HG03103 (cell line): Measurements from ENCODE around the gene GOLGA8T.
"Not testable (repeated sequence)": the region's sequence is repeated elsewhere in the genome, so short reads cannot be mapped to it uniquely, and the experiment has no call there.

Experiments
- ATAC-seq: cut with Tn5 transposase; IDR thresholded peaks from one replicate; pipeline ENCODE4 v1.9.1; 2021; ENCODE audit warnings: low read depth; ENCODE audit not compliant: unreplicated experiment

The GOLGA8T gene, protein sequence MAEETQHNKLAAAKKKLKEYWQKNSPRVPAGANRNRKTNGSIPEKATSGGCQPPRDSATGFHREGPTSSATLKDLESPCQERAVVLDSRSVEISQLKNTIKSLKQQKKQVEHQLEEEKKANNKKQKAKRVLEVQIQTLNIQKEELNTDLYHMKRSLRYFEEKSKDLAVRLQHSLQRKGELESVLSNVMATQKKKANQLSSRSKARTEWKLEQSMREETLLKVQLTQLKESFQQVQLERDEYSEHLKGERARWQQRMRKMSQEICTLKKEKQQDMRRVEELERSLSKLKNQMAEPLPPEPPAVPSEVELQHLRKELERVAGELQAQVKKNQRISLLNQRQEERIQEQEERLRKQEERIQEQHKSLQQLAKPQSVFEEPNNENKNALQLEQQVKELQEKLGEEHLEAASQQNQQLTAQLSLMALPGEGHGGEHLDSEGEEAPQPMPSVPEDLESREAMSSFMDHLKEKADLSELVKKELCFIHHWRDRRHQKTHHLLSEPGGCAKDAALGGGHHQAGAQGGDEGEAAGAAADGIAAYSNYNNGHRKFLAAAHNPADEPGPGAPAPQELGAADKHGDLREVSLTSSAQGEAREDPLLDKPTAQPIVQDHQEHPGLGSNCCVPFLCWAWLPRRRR

DNA sequence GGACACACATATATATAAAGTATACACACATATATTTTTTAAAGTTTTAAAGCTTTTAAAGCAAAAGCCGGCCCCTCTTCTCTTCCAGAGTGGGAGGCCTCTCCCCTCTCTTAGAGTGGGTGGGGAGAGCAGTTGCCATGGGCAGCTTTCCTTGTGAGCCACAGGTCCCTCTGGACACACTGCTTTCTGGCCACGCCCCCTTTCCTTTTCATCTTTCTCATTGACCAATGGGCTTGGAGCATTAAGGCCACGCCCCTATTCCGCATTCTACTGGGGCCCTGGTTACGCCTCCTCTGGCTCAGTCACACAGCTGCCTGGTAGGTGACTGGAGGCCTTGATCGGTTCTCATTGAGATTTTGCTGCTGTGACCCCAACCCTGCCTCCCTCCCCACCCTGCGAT, at the start of gene GOLGA8T:
Gene GOLGA8T, plus strand, starts transcription at position 301 of the 400 bp plus-strand sequence. Its CDS starts 98 bp downstream, at position 399.
- not testable (repeated sequence) for ATAC-seq

DNA sequence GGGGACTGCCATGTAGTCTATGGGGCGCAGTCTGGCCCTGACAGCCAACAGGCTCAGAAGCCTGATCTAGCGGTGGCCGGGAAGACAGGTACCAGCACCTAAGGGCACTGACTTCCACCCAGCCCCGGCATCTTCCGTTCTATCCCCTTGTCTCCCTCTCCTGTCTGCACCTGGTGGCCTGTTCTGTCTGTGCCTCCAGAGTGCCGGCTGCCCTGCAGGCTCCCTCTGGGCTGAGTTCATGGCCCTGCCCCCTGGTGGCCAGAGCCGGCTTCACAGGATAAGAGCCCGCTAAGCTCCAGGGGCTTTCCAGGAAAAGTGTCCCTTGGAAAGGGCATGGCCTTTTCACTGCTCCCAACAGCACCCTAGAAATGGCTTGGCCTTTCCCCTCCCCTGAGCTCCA, 37.0 kb upstream of the GOLGA8T start:
- ATAC-seq: not testable (repeated sequence)

DNA sequence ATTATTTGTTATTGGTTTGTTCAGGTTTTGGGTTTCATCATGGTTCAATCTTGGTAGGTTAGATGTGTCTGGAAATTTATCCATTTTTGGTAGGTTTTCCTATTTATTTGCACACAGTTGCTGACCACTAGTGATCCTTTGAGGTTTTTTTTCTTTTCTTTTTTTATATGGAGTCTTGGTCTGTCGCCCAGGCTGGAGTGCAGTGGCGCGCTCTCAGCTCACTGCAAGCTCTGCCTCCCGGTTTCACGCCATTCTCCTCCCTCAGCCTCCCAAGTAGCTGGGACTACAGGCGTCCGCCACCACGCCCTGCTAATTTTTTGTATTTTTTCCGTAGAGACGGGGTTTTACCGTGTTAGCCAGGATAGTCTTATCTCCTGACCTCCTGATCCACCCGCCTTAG, 32.0 kb upstream of the GOLGA8T start:
- ATAC-seq: not testable (repeated sequence)

DNA sequence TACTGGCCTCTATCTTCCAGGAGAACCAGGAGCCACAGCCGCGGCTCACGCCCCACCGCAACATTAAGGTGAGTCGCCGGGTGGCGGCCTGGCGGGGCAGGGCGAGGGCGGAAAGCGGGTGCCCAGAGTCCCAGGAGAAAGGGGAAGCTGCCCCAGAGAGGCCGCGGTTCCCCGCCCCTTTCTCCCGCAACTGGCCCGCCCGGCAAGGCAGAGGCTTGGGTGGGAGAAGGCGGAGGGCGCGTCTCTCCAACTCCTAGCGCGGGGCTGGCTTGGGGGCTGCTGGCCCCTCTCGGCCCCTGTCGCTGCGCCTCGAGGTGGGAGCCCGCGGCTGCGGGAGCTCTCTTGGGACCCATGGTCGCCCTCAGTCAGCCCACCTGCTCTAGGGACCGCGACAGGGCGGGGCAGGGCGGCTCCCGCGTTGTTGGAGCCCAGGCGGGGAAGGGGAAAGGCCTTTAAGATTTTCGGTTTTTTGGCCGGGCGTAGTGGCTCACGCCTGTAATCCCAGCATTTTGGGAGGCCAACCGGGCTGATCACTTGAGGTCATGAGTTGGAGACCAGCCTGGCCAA, 30.8 kb upstream of the GOLGA8T start:
- not testable (repeated sequence) for ATAC-seq

DNA sequence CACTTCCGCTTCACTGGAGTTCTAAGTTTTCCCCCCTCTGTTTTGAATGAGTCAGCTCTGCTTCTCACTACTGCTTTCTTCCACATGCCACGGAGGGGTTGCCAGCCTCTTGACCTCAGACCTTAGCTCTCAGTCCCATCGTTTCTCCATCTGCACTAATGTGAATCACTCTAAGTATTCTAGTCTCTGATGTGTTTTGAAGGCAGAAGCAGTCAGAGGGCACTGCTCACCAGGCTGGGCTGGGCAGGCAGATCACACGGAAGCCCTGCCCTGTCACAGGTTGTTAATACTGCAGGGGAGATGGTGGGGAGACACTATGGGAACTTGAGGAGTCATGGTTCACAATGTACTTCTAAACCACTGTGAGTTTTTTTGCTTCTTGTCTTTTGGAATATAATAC, 24.3 kb upstream of the GOLGA8T start:
- not testable (repeated sequence) for ATAC-seq

DNA sequence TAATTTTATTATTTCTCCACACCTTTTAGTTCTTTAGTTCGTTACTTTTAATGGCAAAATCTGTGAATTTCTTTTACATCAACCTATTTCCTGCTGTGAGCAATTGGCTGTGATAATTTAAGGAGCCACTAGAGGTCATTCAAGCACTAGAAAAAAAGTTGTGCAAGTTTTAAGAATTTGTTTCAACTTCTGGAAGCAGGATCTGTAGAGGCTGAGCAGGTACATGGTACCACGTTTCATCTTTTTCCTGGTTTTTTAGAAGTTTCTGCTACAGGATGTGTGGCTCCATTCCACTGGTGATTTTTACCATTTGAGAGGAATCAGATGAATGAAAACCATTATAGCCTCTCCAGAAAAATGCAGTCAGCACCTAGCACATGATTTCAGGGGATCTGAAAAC, 4.8 kb upstream of the GOLGA8T start:
- not testable (repeated sequence) for ATAC-seq

DNA sequence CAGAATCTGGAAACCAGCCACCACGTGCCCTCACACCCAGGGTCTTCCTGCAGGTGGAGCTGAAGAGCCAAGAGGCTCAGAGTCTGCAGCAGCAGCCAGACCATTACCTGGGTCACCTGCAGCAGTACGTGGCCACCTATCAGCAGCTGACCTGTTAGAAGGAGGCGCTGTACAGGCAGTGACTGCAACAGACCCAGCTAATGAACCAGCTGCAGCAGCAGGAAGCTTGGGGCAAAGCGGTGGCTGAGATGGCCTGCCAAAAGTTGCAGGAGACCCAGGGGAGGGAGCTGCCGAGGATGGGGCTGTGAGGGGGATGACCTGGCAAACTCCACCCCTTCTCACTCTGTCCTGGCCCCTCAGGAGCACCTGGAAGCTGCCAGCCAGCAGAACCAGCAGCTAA, 8.4 kb downstream of the GOLGA8T start:
- ATAC-seq: not testable (repeated sequence)

DNA sequence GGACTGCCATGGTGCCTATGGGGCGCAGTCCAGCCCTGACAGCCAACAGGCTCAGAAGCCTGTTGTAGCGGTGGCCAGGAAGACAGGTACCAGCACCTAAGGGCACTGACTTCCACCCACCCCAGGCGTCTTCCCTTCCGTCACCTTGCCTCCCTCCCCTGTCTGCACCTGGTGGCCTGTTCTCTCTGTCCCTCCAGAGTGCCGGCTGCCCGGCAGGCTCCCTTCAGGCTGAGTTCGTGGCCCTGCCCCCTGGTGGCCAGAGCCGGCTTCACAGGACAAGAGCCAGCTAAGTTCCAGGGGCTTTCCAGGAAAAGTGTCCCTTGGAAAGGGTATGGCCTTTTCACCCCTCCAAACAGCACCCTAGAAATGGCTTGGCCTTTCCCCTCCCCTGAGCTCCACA, 15.0 kb downstream of the GOLGA8T start:
- not testable (repeated sequence) for ATAC-seq

DNA sequence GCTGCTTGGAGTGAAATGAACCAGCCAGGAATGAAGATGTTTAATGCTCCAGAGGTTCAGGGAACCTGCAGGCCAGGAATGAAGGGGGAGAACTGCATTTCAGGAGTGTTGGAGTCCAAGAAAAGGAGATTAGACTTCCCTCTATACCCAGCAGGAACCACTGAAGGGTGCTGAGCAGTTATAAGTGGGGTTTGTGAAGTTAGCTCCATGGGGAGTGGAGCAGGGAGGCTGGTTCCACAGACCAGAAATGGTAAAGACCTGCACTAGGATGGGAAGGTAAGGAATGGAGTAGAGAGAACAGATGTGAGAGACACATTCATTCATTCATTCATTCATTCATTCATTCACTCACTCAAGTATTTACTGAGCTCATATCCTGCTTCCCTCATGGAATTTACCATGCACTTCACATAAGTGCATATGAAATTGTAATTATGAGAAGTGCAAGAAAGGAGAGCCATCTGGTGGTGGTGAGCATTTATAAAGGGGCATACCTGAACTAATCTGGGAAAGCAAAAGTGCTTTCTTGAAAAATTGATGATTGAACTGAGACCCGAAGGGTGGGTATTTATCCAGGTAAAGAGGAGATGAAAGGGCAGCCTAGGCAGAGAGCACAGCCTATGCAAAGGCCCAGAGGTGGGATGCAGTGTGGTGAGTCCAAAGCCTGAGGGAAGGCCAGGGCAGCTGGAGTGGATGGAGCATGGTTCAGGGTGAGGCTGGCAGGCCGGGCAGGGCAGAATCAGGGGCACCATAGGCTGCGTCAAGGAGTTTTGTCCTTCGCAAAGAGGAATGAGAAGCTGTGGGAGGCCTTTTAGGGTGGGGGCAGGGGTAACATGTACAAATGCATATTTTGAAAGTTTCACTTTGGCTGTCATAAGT, 27.9 kb downstream of the GOLGA8T start:
- ATAC-seq: not testable (repeated sequence)

DNA sequence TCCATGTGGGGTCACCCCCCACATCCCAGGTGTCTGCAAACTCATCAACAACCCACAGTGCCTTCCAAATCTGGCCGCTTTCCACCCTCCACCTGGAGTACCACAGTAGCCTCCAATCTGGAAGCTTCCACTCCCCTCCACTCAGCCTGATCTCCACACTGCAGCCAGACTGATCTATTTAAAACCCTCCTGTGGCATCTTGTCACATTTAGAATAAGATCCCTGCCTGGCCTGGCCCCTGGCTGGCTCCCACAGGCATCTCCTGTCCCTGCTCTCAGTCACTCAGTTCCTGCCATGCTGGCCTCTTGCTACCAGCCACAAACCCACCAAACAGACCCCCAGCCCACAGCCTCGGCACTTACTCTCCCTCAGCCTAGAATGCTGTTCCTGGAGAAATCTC, 28.9 kb downstream of the GOLGA8T start:
- not testable (repeated sequence) for ATAC-seq

DNA sequence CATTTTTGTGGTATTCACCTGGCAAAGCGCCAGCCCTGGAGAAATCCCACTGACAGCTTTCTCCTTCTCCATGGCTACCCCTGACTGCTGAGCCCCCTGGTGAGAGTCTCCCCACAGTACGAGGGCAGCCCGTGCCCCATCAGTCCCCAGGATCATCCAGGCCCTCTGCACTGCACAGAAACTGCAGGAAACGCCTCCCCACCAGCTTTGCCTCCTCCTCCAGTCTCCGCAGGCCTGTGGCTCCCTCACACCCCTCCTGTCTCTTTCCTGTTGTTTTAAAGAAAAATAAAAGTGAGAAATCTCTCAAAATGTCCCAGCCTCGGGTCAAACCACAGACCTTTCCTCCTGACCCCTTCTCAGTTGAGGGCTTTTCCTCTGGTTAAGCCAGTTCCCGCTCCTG, 29.4 kb downstream of the GOLGA8T start:
- not testable (repeated sequence) for ATAC-seq

DNA sequence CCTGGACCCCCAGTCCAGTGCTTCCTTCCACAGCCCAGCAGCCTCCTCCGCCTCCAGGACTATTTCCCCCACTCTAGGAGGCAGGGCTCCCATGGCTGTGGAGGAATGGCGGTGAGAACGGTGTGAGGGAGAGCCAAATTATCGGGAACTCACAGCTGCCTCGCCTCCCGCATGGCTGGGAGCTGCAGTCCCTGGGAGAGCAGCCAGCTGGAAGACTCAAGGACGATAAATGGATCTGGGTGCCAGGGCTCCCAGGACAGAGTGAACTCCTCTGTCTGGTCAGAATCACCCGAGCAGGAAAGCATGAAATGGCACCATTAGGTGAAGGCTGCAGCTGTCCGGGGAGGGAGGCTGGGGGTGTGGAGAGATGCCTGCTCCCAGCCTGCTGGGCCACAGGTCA, 32.6 kb downstream of the GOLGA8T start:
- not testable (repeated sequence) for ATAC-seq

DNA sequence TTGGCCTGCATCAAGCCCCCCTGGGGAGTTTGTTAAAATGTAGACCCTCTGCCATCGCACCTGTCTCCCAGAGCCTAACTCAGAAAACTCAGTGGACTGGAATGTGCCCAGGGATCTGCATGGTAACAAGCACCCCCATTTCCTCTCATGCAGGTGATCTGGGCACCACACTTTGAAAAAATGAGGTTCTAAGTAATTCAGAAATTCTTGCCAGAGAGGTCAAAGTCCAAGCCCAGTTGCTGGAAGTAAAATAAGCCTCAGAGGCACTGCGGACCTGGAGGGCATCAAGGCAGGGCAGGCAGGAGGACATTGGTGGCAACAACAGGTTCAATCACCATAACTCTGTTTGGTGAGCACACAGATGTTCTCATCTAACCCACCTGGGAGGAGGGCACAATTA, 33.0 kb downstream of the GOLGA8T start:
- ATAC-seq: not testable (repeated sequence)

DNA sequence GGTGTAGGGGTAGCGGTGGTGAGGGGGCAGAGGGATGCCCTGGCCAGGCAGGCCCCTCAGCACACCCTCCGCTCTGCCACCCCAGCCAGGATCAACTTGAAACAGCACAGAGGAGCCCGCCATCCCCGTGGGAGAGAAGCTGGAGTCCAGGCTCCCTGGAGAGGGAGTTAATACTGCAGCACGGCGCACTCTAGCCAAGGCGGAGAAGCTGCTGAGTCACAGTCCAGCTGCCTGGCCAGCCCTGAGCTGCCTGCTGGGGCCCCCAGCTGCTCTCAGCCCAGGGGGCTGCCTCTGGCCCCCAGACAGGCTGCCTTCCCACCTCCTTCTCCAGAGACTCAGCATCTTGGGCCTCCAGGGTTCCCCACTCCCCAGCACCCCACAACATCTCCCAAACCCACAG, 36.6 kb downstream of the GOLGA8T start:
- not testable (repeated sequence) for ATAC-seq

DNA sequence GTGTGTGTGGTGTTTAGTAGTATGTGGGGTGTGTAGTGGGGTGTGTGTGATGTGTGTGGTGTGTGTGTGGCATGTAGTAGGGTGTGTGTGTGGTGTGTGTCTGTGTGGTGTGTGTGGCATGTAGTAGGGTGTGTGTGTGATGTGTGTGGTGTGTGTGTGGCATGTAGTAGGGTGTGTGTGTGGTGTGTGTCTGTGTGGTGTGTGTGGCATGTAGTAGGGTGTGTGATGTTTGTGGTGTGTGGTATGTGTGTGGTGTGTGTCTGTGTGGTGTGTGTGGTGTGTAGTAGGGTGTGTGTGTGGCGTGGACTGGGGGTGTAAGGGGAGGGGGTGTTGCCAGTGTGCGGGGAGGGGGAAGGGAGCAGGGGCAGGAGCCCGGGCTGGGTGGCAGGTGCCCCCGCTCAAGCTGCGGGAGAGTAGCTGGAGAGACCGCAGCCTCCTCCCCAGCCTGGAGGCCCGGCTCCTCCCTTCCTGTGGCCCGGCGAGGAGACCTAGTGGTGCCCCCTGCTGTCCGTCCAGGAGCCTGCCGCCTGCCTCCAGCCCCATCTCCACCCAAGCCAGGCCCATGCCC, 38.3 kb downstream of the GOLGA8T start:
- ATAC-seq: peak; percentile 74

DNA sequence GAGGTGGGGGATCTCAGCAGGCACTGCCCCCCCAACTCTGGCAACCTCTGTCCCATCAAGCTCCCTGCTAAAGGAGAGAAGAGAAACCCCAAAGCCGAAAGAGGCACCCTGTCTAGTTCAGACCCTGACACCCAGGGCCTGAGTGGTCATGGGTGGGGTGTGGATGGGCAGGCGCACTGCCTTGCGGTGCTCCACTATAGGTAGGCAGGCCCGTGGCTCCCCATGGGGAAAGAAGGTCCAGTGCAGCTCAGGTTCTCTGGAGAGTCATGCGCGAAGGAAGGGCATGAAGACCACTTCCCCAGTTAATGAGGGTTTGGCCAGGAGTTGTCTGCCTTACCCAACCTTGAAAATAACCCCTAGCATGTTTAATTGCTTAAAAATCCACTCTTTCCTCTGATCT, 40.4 kb downstream of the GOLGA8T start:
- ATAC-seq: not testable (repeated sequence)

DNA sequence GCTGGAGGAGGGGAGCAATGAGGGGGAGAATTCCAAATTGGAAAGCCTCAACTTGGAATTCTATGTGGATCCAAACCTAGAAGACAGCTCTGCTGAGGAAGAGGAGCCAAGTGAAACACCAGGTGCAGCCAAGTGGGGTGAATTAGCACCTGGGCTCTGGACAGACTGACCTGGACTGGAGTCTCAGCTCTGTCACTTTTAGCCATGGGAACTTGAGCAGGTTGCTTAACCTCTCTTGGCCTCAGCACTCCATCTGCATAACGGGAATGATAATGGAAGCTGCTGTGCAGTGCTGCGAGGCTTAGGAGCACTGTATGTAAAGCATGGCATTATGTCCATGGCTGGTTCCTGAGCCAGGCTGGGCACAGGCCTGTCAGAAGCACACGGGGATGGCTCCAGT, 41.8 kb downstream of the GOLGA8T start:
- ATAC-seq: not testable (repeated sequence)

DNA sequence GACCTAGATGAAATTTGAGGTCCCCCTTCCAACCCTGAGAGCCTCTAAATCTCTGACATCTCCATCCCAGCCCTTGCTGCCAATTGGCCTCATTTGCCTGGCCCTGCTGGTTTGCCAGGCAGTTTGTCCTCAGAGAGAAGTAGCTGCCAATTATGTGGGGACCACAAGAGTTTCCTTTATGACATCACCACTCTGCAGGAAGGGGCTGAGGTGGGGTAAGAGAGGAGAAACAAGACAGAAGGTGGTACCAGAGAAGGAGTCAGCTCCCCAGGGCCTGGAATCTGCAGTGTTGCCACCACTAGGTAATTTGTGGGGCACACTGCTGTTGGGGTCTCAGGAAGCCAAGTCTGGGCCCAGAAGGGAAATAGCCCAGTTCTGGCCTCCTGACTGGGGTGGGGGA, 45.0 kb downstream of the GOLGA8T start:
- ATAC-seq: not testable (repeated sequence)

DNA sequence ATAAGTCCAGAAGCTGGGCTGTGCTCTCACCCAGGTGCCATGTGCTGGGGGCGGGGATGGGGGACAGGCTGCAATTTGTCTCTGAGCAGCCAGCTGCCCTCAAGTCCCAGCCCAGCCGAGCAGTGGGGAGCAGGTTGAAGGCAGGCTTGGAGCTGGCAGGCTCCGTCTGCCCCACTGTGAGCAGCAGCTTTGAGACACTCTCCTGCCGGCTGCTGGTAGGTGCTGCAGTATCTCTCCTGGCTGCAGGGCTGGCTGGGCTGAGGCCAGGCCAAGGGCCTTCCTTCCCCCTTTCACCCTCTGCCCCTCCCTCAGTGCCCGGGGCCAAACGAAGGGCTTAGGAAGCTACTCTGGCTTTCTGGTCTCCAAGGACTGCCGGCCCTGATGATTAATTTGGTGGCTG, 50.6 kb downstream of the GOLGA8T start:
- not testable (repeated sequence) for ATAC-seq

DNA sequence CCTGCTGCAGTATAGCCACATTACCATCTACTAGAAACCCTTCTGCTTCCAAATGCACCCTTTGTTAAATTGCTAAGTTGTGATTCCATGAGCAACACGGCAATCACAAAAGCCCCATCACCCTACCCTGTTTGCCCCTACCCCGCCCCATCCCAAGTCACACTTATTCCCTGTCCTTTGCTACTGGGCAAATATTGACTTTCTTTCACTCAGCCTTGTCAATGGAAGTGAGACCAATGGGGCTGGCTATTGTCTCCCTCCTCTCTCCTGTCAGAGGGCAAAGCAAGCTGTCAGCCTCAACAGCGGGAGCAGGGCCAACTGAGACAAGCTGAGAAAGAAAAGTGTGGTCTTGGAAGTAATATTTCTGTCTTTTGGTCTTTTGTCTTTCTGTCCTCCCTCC, 52.6 kb downstream of the GOLGA8T start:
- ATAC-seq: not testable (repeated sequence)
